Left kidney (tissue), 2 donors: ENCODE results near the gene LIG3. TPM values are rescaled to one million over a fixed set of nuclear protein-coding genes. Genes with fewer than 3 reads are reported as not detected.
"Not testable (repeated sequence)": the region's sequence is repeated elsewhere in the genome, so short reads cannot be mapped to it uniquely, and the experiment has no call there.

Experiments
- DNase-seq: peaks from one replicate; pipeline ENCODE4 v3.0.0-alpha.2; 2013
- polyA plus RNA-seq: library from polyadenylated mRNA; unstranded; fragments of 120-200 nt; gene quantifications from one replicate; pipeline ENCODE4 v1.2.1, GENCODE V29; 2013; ENCODE audit not compliant: insufficient read length

Gene LIG3
- polyA plus RNA-seq, 1 donor: 47.4 TPM

GRCh38 chr17:35030780-35031179 is 50.5 kb downstream of the LIG3 start:
- DNase-seq: no peak

DNA sequence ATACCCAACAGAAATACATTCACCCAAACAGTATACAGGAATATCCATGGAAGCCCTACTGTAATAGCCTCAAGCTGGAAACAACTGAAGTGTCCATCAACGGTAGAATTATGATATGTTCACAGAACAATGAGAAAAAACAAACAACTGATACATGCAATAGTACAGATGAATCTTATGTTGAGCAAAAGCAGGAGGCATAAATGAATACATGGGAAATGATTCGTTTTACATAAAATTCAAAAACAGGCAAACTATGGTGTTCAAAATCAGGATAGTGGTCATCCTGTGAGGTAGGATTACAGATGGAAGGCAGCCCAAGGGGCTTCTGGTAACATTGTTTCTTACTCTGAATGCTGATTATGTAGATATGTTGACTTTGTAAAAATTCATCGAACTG is 58.1 kb downstream of the LIG3 start:
- no peak for DNase-seq

GRCh38 chr17:35041390-35041789 is 61.1 kb downstream of the LIG3 start:
- no peak for DNase-seq

DNA sequence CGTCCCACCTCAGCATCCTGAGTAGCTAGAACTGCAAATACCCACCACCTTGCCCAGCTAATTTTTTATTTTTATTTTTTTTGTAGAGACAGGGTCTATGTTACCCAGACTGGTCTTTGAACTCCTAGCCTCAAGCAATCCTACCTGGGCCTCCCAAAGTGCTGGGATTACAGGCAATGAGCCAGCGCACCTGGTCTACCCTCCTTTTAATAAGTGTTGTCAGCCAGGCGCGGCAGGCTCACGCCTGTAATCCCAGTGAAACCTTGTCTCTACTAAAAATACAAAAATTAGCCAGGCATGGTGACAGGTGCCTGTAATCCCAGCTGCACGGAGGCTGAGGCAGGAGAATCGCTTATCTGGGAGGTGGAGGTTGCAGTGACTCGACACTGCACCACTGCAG is 63.9 kb downstream of the LIG3 start:
- no peak for DNase-seq

DNA sequence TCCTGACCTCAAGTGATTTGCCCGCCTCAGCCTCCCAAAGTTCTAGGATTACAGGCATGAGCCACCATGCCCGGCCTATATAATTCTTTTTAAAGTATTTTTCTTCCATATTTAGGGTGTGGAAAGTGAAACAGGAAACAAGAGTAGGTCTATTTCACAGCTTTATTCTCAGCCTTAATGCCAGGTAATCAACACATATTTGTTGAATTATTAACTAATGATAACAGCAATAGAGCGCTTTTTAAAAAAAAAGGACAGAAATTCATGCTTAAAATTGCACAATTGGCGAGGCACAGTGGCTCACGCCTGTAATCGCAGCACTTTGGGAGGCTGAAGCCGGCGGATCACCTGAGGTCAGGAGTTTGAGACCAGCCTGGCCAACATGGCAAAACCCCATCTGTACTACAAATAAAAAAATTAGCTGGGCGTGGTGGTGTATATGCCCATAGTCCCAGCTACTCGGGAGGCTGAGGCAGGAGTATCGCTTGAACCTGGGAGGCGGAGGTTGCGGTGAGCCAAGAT is 65.2 kb downstream of the LIG3 start:
- not testable (repeated sequence) for DNase-seq

GRCh38 chr17:35046245-35046644 is 65.9 kb downstream of the LIG3 start:
- DNase-seq: no peak

DNA sequence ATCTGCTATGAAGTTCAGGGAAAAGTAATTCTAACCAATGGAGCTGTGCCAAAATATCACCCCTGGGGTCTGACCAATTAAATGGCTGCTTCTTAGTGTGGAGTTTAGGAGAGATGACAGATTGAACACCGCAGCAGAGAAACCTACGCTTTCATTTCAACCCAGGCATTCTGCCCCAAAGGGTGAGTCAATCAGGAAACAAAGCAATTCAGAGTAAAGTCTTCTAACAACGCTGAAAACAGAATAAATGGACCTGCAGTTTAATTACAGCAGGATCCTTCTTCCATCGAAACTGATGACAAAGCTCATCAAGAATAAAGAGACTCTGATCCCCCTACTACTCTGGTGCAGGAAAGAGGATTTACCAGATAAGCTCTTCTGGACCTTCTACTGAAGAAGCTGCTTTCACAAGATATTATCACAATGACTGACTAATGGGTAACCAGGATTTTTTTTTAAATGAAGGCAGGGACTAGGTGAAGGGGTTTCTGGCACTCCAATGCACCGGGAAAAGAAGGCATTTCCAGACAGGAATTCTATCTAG is 66.5 kb downstream of the LIG3 start:
- DNase-seq: no peak

- no peak for DNase-seq
These were observed 68.5 kb downstream of the LIG3 start for GRCh38 chr17:35048685-35049379.

DNA sequence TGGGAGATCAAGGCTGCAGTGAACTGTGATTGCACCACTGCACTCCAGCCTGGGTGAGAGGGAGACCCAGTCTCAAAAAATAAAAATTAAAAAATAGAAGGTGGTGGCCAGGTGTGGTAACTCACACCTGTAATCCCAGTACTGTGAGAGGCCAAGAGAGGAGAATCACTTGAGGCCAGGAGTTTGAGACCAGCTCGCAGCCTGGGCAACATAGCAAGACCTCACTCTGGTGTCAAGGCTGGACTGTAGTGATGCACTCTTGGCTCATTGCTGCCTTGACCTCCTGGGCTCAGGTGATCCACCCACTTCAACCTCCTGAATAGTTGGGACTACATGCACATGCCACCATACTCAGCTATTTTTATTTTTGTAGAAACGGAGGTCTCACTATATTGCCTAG is 69.9 kb downstream of the LIG3 start:
- no peak for DNase-seq

DNA sequence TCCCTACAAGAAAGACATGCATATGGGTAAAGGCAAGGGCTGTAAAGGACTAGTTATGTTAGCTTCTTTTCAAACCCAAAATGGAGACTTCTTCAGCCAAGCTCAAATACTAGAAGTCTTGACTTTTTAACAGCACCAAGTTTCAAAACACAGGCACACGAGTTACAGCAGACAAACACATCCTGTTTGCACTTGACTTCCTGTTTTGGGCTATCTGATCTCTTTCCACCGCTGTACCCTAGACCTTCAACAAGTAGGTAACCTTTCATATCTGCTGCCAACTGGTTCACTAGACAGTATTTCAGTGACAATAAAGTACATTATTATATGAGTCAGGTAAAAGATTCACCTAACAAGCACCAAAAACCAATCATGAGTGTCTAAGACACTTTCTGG is 70.9 kb downstream of the LIG3 start:
- no peak for DNase-seq

DNA sequence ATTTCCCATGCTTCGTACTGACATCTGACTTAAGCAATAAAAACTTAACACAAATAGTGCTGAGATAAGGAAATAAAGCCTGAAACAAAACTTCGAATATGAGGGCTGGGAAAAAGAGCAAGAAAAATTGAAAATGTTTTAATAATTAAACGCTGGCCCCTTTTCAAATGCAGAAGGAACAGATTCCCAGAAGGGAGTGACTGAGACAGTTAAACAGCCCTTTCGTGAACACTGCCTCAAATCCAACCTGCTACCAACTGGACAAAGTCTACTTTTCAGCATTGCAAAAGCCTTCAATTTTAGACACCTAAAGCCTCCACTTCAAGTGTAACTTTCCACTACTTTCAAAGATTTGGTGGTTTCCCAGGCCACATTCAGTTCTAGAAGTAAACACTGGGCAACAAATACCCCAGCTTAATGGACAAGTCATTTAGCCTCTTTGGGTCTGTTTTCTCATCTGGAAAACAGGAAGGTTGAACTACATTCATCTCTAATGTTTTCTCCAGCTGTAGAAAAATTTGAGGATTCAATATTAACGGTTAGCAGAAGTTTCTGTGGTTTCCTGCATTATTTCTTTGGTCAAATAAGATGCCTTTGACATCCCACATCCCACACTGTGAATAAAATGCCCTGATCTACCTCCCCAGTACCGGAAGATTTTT is 71.4 kb downstream of the LIG3 start:
- DNase-seq: no peak

DNA sequence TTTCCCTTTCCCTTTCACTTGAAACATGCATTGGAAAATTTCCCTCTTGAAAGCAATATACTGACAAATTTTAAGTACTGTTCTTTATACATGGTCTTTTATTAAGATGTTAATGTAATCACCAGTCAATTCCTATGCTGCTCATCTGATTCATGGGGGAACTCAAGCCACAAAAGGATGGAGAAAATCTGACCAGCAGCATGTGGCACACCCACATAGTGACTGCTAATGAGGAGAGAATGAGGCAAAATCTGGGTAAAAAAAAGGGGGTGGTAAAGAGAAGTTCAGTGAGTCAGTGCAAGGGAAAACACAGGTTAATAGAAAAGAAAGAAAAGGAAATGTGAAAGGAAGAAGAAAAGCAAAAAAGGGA is 71.9 kb downstream of the LIG3 start:
- no peak for DNase-seq

GRCh38 chr17:35052780-35053179 is 72.5 kb downstream of the LIG3 start:
- DNase-seq: no peak

DNA sequence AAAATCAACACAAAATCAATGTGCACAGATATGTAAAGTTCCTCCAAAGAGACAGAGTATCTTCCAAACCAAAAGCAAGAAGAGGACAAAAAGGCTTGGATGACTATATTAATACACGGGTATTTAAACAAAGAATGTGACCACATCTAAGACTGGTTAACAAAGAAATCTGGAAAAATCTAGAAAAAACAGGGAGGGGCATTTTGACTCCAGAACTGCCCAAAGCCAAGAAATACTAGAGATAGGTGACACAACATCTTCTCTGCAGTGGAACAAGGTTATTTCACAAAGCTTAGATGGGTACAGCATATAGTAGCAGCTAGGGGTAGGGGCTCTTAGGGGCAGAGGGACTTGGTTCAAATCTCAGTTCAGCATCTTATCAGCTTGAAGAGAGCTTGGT is 72.9 kb downstream of the LIG3 start:
- DNase-seq: no peak

DNA sequence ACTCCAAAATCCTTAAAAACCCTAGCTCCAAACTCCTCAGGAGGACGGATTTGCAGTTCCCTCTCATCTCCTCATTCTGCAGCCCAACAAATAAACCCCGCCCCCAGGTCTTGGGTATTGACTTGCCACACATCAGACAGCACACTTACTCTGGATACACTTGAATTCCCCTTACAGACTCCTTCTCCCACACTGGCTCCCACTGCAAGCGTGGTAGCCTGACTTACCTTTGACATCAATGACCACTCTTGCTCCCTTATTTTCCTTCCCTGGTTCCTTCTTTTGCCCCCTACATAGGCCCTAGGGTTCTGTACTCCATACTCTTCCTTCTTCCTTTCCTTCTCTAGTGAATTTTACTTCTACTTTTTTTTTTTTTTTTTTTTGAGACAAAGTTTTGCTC is 75.7 kb downstream of the LIG3 start:
- DNase-seq: no peak

DNA sequence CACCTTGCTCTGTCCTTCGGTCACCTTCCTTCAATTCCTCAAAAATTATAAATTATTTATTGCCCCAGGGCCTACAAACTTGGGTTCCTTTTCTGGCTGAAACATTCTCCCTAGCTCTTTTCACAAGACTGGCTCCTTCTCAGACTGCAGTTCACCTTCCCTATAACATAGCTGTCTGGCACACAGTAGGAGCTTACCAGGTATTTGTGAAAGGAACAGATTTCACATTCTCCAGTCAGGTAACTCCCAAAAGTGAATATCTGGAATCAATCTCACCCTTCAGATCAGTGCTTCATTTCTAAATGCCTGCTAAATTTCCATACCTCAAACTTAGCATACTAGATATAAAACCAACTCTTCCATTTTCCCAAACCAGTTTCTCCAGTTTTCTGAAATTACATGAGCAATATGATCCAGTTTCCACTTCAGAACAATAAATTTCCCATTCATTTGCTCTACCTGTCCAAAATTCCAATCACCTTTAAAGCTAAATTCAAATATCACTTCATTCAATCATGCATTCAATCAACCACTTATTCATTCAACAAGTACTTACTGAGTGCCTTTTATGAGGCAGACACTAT is 77.1 kb downstream of the LIG3 start:
- DNase-seq: no peak

Other genes with a start within 250 kb of the LIG3 start
- 7.1 TPM for gene CCT6B, start 19.1 kb upstream of the LIG3 start, polyA plus RNA-seq
- 24.9 TPM for gene ZNF830, start 19.0 kb upstream of the LIG3 start, polyA plus RNA-seq
- gene RFFL, start 83.2 kb downstream of the LIG3 start, polyA plus RNA-seq: 25.9 TPM
- gene RAD51D, start 139.3 kb downstream of the LIG3 start, polyA plus RNA-seq: 14.3 TPM
- gene FNDC8, start 141.1 kb downstream of the LIG3 start, polyA plus RNA-seq: not detected
- gene NLE1, start 161.8 kb downstream of the LIG3 start, polyA plus RNA-seq: 15.4 TPM
- gene UNC45B, start 167.3 kb downstream of the LIG3 start, polyA plus RNA-seq: 0.08 TPM
- gene SLC35G3, start 213.9 kb downstream of the LIG3 start, polyA plus RNA-seq: not detected